ENCODE data around the gene GAREM2.

DNA sequence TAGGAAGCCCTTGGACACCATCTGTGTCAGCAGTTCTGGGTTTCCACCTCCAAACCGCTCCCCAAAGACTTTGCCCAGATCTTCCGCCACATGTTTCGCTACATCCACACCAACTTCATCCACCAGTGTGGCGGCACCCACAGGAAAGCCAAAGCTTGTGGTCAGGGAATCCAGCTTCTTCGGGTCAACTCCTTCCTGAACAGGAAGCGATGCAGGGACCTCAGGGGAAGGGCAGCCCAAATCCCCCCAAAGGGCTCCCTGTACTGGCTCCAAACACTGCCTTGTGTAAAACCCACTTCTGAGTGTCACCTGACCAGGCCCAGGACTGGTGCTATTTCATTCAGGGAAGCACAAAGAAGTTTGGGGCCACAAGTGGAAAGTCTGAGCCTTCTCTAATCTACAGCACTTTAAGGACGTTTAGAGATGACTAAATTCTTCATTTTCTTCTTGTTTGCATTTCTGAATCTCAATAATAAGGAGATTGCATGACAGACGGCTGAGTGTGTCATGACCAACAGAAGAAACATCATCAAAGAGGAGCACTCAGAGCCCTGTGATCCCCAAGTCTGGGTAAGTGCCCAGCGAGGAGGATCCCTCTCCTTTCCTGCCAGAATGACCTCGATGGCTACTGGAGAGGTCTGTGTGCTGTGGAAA is 20.8 kb downstream of the GAREM2 start:
- TF ChIP-seq, protein P1, sequence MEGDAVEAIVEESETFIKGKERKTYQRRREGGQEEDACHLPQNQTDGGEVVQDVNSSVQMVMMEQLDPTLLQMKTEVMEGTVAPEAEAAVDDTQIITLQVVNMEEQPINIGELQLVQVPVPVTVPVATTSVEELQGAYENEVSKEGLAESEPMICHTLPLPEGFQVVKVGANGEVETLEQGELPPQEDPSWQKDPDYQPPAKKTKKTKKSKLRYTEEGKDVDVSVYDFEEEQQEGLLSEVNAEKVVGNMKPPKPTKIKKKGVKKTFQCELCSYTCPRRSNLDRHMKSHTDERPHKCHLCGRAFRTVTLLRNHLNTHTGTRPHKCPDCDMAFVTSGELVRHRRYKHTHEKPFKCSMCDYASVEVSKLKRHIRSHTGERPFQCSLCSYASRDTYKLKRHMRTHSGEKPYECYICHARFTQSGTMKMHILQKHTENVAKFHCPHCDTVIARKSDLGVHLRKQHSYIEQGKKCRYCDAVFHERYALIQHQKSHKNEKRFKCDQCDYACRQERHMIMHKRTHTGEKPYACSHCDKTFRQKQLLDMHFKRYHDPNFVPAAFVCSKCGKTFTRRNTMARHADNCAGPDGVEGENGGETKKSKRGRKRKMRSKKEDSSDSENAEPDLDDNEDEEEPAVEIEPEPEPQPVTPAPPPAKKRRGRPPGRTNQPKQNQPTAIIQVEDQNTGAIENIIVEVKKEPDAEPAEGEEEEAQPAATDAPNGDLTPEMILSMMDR (IDR thresholded peaks at IDR 0.05; ENCODE audit: low read depth, low read length, poor library complexity, severe bottlenecking): no peak
- no peak for TF ChIP-seq EZH2phosphoT487 (IDR thresholded peaks at IDR 0.05; ENCODE audit: borderline replicate concordance, low read length)
